Hepatocyte (in vitro differentiated cells): ENCODE data around the gene COG1.

Experiments used
- CTCF ChIP-seq: fragments of 200-600 bp; sonication (generic); IDR thresholded peaks from 2 replicates; pipeline ENCODE4 v1.5.1; 2016; ENCODE audit warnings: antibody characterized with exemption, mild to moderate bottlenecking; ENCODE audit not compliant: poor library complexity
- EZH2 ChIP-seq: fragments of 200-600 bp; sonication (generic); IDR thresholded peaks from 2 replicates; pipeline ENCODE4 v1.6.1; 2016; ENCODE audit warnings: antibody characterized with exemption, mild to moderate bottlenecking, borderline replicate concordance
- EZH2phosphoT487 ChIP-seq: fragments of 200-600 bp; sonication (generic); IDR thresholded peaks from one replicate; pipeline ENCODE4 v1.6.1; 2018; ENCODE audit warnings: antibody characterized with exemption, mild to moderate bottlenecking, low read depth, moderate library complexity; ENCODE audit not compliant: unreplicated experiment, severe bottlenecking

DNA sequence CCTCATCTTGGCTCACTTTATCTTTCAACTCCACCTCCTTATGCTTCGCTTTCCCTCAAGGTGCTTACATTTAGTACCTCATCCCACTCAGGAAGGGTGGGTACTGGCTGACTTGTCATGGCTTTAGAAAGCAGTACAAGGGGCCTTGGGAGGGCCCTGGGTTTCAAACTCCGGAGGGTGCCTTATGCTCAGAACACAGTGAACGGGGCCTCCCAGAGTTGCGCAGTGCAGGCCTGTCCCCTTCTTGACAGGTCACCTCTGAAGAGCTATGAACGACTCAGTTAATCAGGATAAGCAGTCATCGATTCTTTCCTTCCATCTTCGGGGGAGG lies 6.0 kb downstream of the COG1 start:
- no peak for TF ChIP-seq CTCF
- no peak for TF ChIP-seq EZH2phosphoT487
- no peak for TF ChIP-seq EZH2
